ENCODE measurements around the gene PRAMEF13. TPM values are rescaled to one million over a fixed set of nuclear protein-coding genes. Genes with fewer than 3 reads are reported as not detected.

Gene PRAMEF13
- total and polyA plus RNA-seq, 4 donors = not detected

Other genes with a start within 250 kb of the PRAMEF13 start
- gene PRAMEF27, start 144.8 kb downstream of the PRAMEF13 start, total RNA-seq = not detected
- gene PRAMEF27, start 144.8 kb downstream of the PRAMEF13 start, polyA plus RNA-seq = not detected
- not detected for gene HNRNPCL3, start 140.6 kb downstream of the PRAMEF13 start, total RNA-seq
- gene HNRNPCL3, start 140.6 kb downstream of the PRAMEF13 start, polyA plus RNA-seq = not detected
- gene PRAMEF25, start 130.6 kb downstream of the PRAMEF13 start, total RNA-seq = not detected
- gene PRAMEF25, start 130.6 kb downstream of the PRAMEF13 start, polyA plus RNA-seq = not detected
- not detected for gene HNRNPCL2, start 84.6 kb downstream of the PRAMEF13 start, total RNA-seq
- not detected for gene HNRNPCL2, start 84.6 kb downstream of the PRAMEF13 start, polyA plus RNA-seq
- gene PRAMEF26, start 45.4 kb downstream of the PRAMEF13 start, total RNA-seq = not detected
- gene PRAMEF26, start 45.4 kb downstream of the PRAMEF13 start, polyA plus RNA-seq = not detected
- gene HNRNPCL4, start 35.8 kb downstream of the PRAMEF13 start, total RNA-seq = not detected
- gene HNRNPCL4, start 35.8 kb downstream of the PRAMEF13 start, polyA plus RNA-seq = not detected
- gene PRAMEF9, start 29.6 kb downstream of the PRAMEF13 start, total RNA-seq = not detected
- not detected for gene PRAMEF9, start 29.6 kb downstream of the PRAMEF13 start, polyA plus RNA-seq
- not detected for gene PRAMEF18, start 24.7 kb upstream of the PRAMEF13 start, total RNA-seq
- not detected for gene PRAMEF18, start 24.7 kb upstream of the PRAMEF13 start, polyA plus RNA-seq
- not detected for gene PRAMEF5, start 52.8 kb upstream of the PRAMEF13 start, total RNA-seq
- not detected for gene PRAMEF5, start 52.8 kb upstream of the PRAMEF13 start, polyA plus RNA-seq
- not detected for gene PRAMEF8, start 83.7 kb upstream of the PRAMEF13 start, total RNA-seq
- gene PRAMEF8, start 83.7 kb upstream of the PRAMEF13 start, polyA plus RNA-seq = not detected
- gene PRAMEF33, start 102.1 kb upstream of the PRAMEF13 start, total RNA-seq = under 1 TPM in 1 of 2 donors, not detected in 1; 0.17 TPM
- under 1 TPM in 1 of 2 donors, not detected in 1; 0.12 TPM for gene PRAMEF33, start 102.1 kb upstream of the PRAMEF13 start, polyA plus RNA-seq
- not detected for gene PRAMEF15, start 114.2 kb upstream of the PRAMEF13 start, total RNA-seq
- gene PRAMEF15, start 114.2 kb upstream of the PRAMEF13 start, polyA plus RNA-seq = not detected
- not detected for gene PRAMEF14, start 145.7 kb upstream of the PRAMEF13 start, total RNA-seq
- not detected for gene PRAMEF14, start 145.7 kb upstream of the PRAMEF13 start, polyA plus RNA-seq
- not detected for gene PRAMEF19, start 170.5 kb upstream of the PRAMEF13 start, total RNA-seq
- gene PRAMEF19, start 170.5 kb upstream of the PRAMEF13 start, polyA plus RNA-seq = not detected
- not detected for gene PRAMEF17, start 188.2 kb upstream of the PRAMEF13 start, total RNA-seq
- gene PRAMEF17, start 188.2 kb upstream of the PRAMEF13 start, polyA plus RNA-seq = not detected
- not detected for gene PRAMEF20, start 209.0 kb upstream of the PRAMEF13 start, total RNA-seq
- gene PRAMEF20, start 209.0 kb upstream of the PRAMEF13 start, polyA plus RNA-seq = not detected